ENCODE results near the gene LIMK2.
"Not testable (repeated sequence)": the region's sequence is repeated elsewhere in the genome, so short reads cannot be mapped to it uniquely, and the experiment has no call there.

The LIMK2 gene

GRCh38 chr22:31295360-31295759 is 83.3 kb downstream of the LIMK2 start:
- no peak for DNase-seq

GRCh38 chr22:31295831-31296657 is 83.9 kb downstream of the LIMK2 start:
- no peak for DNase-seq

- DNase-seq = no peak
Observed at GRCh38 chr22:31300896-31301295, 88.8 kb downstream of the LIMK2 start.

GRCh38 chr22:31302006-31302405 is 89.9 kb downstream of the LIMK2 start:
- DNase-seq = no peak

GRCh38 chr22:31302537-31302936 is 90.4 kb downstream of the LIMK2 start:
- no peak for DNase-seq

- no peak for DNase-seq
Observed at GRCh38 chr22:31305194-31305593, 93.1 kb downstream of the LIMK2 start.

- no peak for DNase-seq
Observed at GRCh38 chr22:31308181-31308580, 96.1 kb downstream of the LIMK2 start.

- DNase-seq = peak; percentile 67
Observed at GRCh38 chr22:31313366-31314147, 101.5 kb downstream of the LIMK2 start.

GRCh38 chr22:31314220-31314619 is 102.1 kb downstream of the LIMK2 start:
- not testable (repeated sequence) for DNase-seq

GRCh38 chr22:31321421-31321820 is 109.3 kb downstream of the LIMK2 start:
- no peak for DNase-seq

- DNase-seq = no peak
Observed at GRCh38 chr22:31323578-31324550, 111.8 kb downstream of the LIMK2 start.

GRCh38 chr22:31326877-31327276 is 114.8 kb downstream of the LIMK2 start:
- no peak for DNase-seq

GRCh38 chr22:31327806-31328543 is 115.9 kb downstream of the LIMK2 start:
- no peak for DNase-seq

- DNase-seq = no peak
Observed at GRCh38 chr22:31328544-31328960, 116.5 kb downstream of the LIMK2 start.

GRCh38 chr22:31329029-31329428 is 116.9 kb downstream of the LIMK2 start:
- no peak for DNase-seq
